ENCODE measurements around the gene SH3GL2. TPM values are rescaled to one million over a fixed set of nuclear protein-coding genes. Genes with fewer than 3 reads are reported as not detected.
"Not testable (repeated sequence)": the region's sequence is repeated elsewhere in the genome, so short reads cannot be mapped to it uniquely, and the experiment has no call there.

Gene SH3GL2
- total RNA-seq, 1 experiment from 2014 or later: 0.15 TPM

- DNase-seq (ENCODE audit: extremely low read depth, low read depth): no peak
Observed at GRCh38 chr9:17739736-17740135, 160.9 kb downstream of the SH3GL2 start.

- DNase-seq (ENCODE audit: extremely low read depth, low read depth): no peak
Observed at GRCh38 chr9:17742067-17742466, 163.2 kb downstream of the SH3GL2 start.

GRCh38 chr9:17744786-17745185 is 165.9 kb downstream of the SH3GL2 start:
- DNase-seq (ENCODE audit: extremely low read depth, low read depth): no peak

GRCh38 chr9:17750269-17750668 is 171.4 kb downstream of the SH3GL2 start:
- no peak for DNase-seq (ENCODE audit: extremely low read depth, low read depth)

- no peak for DNase-seq (ENCODE audit: extremely low read depth, low read depth)
Observed at GRCh38 chr9:17751486-17751885, 172.6 kb downstream of the SH3GL2 start.

- DNase-seq (ENCODE audit: extremely low read depth, low read depth): no peak
Observed at GRCh38 chr9:17752021-17752420, 173.2 kb downstream of the SH3GL2 start.

- no peak for DNase-seq (ENCODE audit: extremely low read depth, low read depth)
Observed at GRCh38 chr9:17757816-17758215, 178.9 kb downstream of the SH3GL2 start.

- no peak for DNase-seq (ENCODE audit: extremely low read depth, low read depth)
Observed at GRCh38 chr9:17760250-17760649, 181.4 kb downstream of the SH3GL2 start.

GRCh38 chr9:17761984-17762676 is 183.3 kb downstream of the SH3GL2 start:
- DNase-seq (ENCODE audit: extremely low read depth, low read depth): no peak

GRCh38 chr9:17764306-17764705 is 185.4 kb downstream of the SH3GL2 start:
- no peak for DNase-seq (ENCODE audit: extremely low read depth, low read depth)

GRCh38 chr9:17765131-17765530 is 186.3 kb downstream of the SH3GL2 start:
- DNase-seq (ENCODE audit: extremely low read depth, low read depth): not testable (repeated sequence)

GRCh38 chr9:17772223-17772622 is 193.4 kb downstream of the SH3GL2 start:
- no peak for DNase-seq (ENCODE audit: extremely low read depth, low read depth)

- DNase-seq (ENCODE audit: extremely low read depth, low read depth): no peak
Observed at GRCh38 chr9:17775656-17776055, 196.8 kb downstream of the SH3GL2 start.

- no peak for DNase-seq (ENCODE audit: extremely low read depth, low read depth)
Observed at GRCh38 chr9:17776735-17777134, 197.9 kb downstream of the SH3GL2 start.

GRCh38 chr9:17777465-17777864 is 198.6 kb downstream of the SH3GL2 start:
- no peak for DNase-seq (ENCODE audit: extremely low read depth, low read depth)

- no peak for DNase-seq (ENCODE audit: extremely low read depth, low read depth)
Observed at GRCh38 chr9:17782430-17783149, 203.7 kb downstream of the SH3GL2 start.

GRCh38 chr9:17783227-17783626 is 204.4 kb downstream of the SH3GL2 start:
- no peak for DNase-seq (ENCODE audit: extremely low read depth, low read depth)

GRCh38 chr9:17789316-17789715 is 210.4 kb downstream of the SH3GL2 start:
- DNase-seq (ENCODE audit: extremely low read depth, low read depth): no peak

GRCh38 chr9:17793713-17794622 is 215.1 kb downstream of the SH3GL2 start:
- peak; percentile 43 for DNase-seq (ENCODE audit: extremely low read depth, low read depth)

- DNase-seq (ENCODE audit: extremely low read depth, low read depth): no peak
Observed at GRCh38 chr9:17795744-17796143, 216.9 kb downstream of the SH3GL2 start.

- no peak for DNase-seq (ENCODE audit: extremely low read depth, low read depth)
Observed at GRCh38 chr9:17799369-17799768, 220.5 kb downstream of the SH3GL2 start.

Data from NCI-H460 (cell line).